H9 (cell line): ENCODE measurements around the gene NEK5. TPM values are rescaled to one million over a fixed set of nuclear protein-coding genes. Genes with fewer than 3 reads are reported as not detected.

Source experiments
- DNase-seq: peaks from one replicate; pipeline ENCODE4 v3.0.0-alpha.2; 2017
- H2AFZ ChIP-seq: one replicate; pipeline ENCODE4 v1.6.1; 2013; ENCODE audit warnings: mild to moderate bottlenecking, low read length, control low read depth, moderate library complexity
- H2AK5ac ChIP-seq: 2 replicates; pipeline ENCODE4 v1.6.1; 2013; ENCODE audit warnings: low read length, control low read depth, mixed read lengths; ENCODE audit not compliant: insufficient read length
- H2BK120ac ChIP-seq: one replicate; pipeline ENCODE4 v1.6.1; 2013; ENCODE audit warnings: low read depth, mild to moderate bottlenecking, low read length, control low read depth, inconsistent platforms; ENCODE audit not compliant: poor library complexity, severe bottlenecking
- H2BK12ac ChIP-seq: 2 replicates; pipeline ENCODE4 v1.6.1; 2013; ENCODE audit warnings: low read length, control low read depth, mixed read lengths, low read depth; ENCODE audit not compliant: insufficient read length
- H2BK15ac ChIP-seq: 2 replicates; pipeline ENCODE4 v1.6.1; 2013; ENCODE audit warnings: low read depth, low read length, control low read depth
- H2BK20ac ChIP-seq: one replicate; pipeline ENCODE4 v1.6.1; 2013; ENCODE audit warnings: low read depth, mild to moderate bottlenecking, low read length, control low read depth, inconsistent platforms; ENCODE audit not compliant: poor library complexity, severe bottlenecking
- H2BK5ac ChIP-seq: 2 replicates; pipeline ENCODE4 v1.6.1; 2013; ENCODE audit warnings: low read length, control low read depth, mixed read lengths; ENCODE audit not compliant: insufficient read length
- H3K14ac ChIP-seq: 2 replicates; pipeline ENCODE4 v1.6.1; 2013; ENCODE audit warnings: low read length, control low read depth; ENCODE audit not compliant: insufficient read depth
- H3K18ac ChIP-seq: 2 replicates; pipeline ENCODE4 v1.6.1; 2013; ENCODE audit warnings: low read depth, mild to moderate bottlenecking, mixed read lengths, low read length, control low read depth; ENCODE audit not compliant: insufficient read length
- H3K23ac ChIP-seq: 2 replicates; pipeline ENCODE4 v1.6.1; 2013; ENCODE audit warnings: low read length, control low read depth, mixed read lengths, low read depth; ENCODE audit not compliant: insufficient read length
- H3K23me2 ChIP-seq: 2 replicates; pipeline ENCODE4 v1.6.1; 2013; ENCODE audit warnings: low read depth, mild to moderate bottlenecking, mixed read lengths, low read length, control low read depth; ENCODE audit not compliant: insufficient read length, poor library complexity, severe bottlenecking
- H3K27ac ChIP-seq: 2 replicates; pipeline ENCODE4 v1.5.1; 2013; ENCODE audit warnings: low read length, control low read depth, mixed read lengths, low read depth; ENCODE audit not compliant: insufficient read length
- H3K27me3 ChIP-seq: 2 replicates; pipeline ENCODE4 v1.6.1; 2013; ENCODE audit warnings: low read length, control low read depth, inconsistent platforms; ENCODE audit not compliant: insufficient read depth
- H3K4ac ChIP-seq: 2 replicates; pipeline ENCODE4 v1.6.1; 2013; ENCODE audit warnings: low read depth, mild to moderate bottlenecking, control low read depth, inconsistent platforms, low read length, moderate library complexity
- H3K4me1 ChIP-seq: 2 replicates; pipeline ENCODE4 v1.6.1; 2013; ENCODE audit warnings: low read length, control low read depth, inconsistent platforms; ENCODE audit not compliant: insufficient read depth
- H3K4me2 ChIP-seq: 2 replicates; pipeline ENCODE4 v1.6.1; 2013; ENCODE audit warnings: low read length, control low read depth, mixed read lengths; ENCODE audit not compliant: insufficient read length, insufficient read depth
- H3K56ac ChIP-seq: 2 replicates; pipeline ENCODE4 v1.6.1; 2013; ENCODE audit warnings: low read depth, mild to moderate bottlenecking, mixed read lengths, low read length, control low read depth; ENCODE audit not compliant: insufficient read length
- H3K79me1 ChIP-seq: 2 replicates; pipeline ENCODE4 v1.6.1; 2013; ENCODE audit warnings: low read depth, mild to moderate bottlenecking, moderate library complexity, low read length, control low read depth, inconsistent platforms; ENCODE audit not compliant: insufficient read depth, poor library complexity, severe bottlenecking
- H3K79me2 ChIP-seq: 2 replicates; pipeline ENCODE4 v1.6.1; 2013; ENCODE audit warnings: low read length, control low read depth, inconsistent platforms; ENCODE audit not compliant: insufficient read depth
- H3K9ac ChIP-seq: 2 replicates; pipeline ENCODE4 v1.6.1; 2013; ENCODE audit warnings: low read length, control low read depth, mixed read lengths; ENCODE audit not compliant: insufficient read length; ENCODE audit errors: extremely low read depth
- H3K9me3 ChIP-seq: one replicate; pipeline ENCODE4 v1.6.1; 2013; ENCODE audit warnings: low read depth, low read length, inconsistent platforms; ENCODE audit not compliant: control insufficient read depth
- H3T11ph ChIP-seq: one replicate; pipeline ENCODE4 v1.6.1; 2013; ENCODE audit warnings: mild to moderate bottlenecking, low read length, control low read depth, inconsistent platforms
- H4K20me1 ChIP-seq: one replicate; pipeline ENCODE4 v1.6.1; 2013; ENCODE audit not compliant: control insufficient read depth, insufficient read length, insufficient read depth
- H4K5ac ChIP-seq: 2 replicates; pipeline ENCODE4 v1.6.1; 2013; ENCODE audit warnings: low read depth, mild to moderate bottlenecking, mixed read lengths, low read length, control low read depth; ENCODE audit not compliant: insufficient read length
- H4K8ac ChIP-seq: replicated peaks from 2 replicates; pipeline ENCODE4 v1.6.1; 2013; ENCODE audit warnings: low read length, control low read depth, mixed read lengths, low read depth; ENCODE audit not compliant: insufficient read length
- H4K91ac ChIP-seq: 2 replicates; pipeline ENCODE4 v1.6.1; 2013; ENCODE audit warnings: low read depth, mild to moderate bottlenecking, moderate library complexity, mixed read lengths, low read length, control low read depth; ENCODE audit not compliant: insufficient read length
- H3K27ac Mint-ChIP-seq, 3 experiments: 2 replicates in 2 of 3; 3 replicates in 1 of 3; pipeline ENCODE4 v1.8.0; 2020 to 2021; ENCODE audit warnings: mixed read lengths in 3 of 3, mild to moderate bottlenecking in 1 of 3, moderate library complexity in 1 of 3
- H3K27me3 Mint-ChIP-seq: 2 replicates; pipeline ENCODE4 v1.8.0; 2021; ENCODE audit warnings: low read depth, mild to moderate bottlenecking, moderate library complexity, mixed read lengths
- H3K36me3 Mint-ChIP-seq, 3 experiments: 2 replicates in 2 of 3; 3 replicates in 1 of 3; pipeline ENCODE4 v1.8.0; 2020 to 2021; ENCODE audit warnings: low read depth in 3 of 3, mixed read lengths in 3 of 3; ENCODE audit not compliant: insufficient read depth in 1 of 3
- H3K4me1 Mint-ChIP-seq, 2 experiments: 2 replicates each; pipeline ENCODE4 v1.8.0; 2020; ENCODE audit warnings: mixed read lengths in 2 of 2
- H3K4me3 Mint-ChIP-seq, 2 experiments: 2 replicates in 1 of 2; 3 replicates in 1 of 2; pipeline ENCODE4 v1.8.0; 2020 to 2021; ENCODE audit warnings: mild to moderate bottlenecking in 2 of 2, mixed read lengths in 2 of 2, moderate library complexity in 1 of 2
- H3K9me3 Mint-ChIP-seq, 2 experiments: 2 replicates in 1 of 2; 3 replicates in 1 of 2; pipeline ENCODE4 v1.8.0; 2020; ENCODE audit warnings: mild to moderate bottlenecking in 2 of 2, mixed read lengths in 2 of 2, moderate library complexity in 1 of 2
- CTCF ChIP-seq: fragments of 200-600 bp; sonication (generic); conservative IDR thresholded peaks from 3 replicates; pipeline ENCODE4 v1.8.0; 2021; ENCODE audit warnings: antibody characterized with exemption, mild to moderate bottlenecking
- WGBS: extraction: QIAGEN DNeasy Blood & Tissue Kit; methylation state at CpG from one replicate; pipeline ENCODE4 v1.1.7; 2013; ENCODE audit warnings: missing lambda C conversion rate, low lambda C conversion rate, mixed read lengths; ENCODE audit not compliant: insufficient read length; ENCODE audit errors: extremely low coverage; 5-methylcytosine and 5-hydroxymethylcytosine counted together
- total RNA-seq: library from RNA; stranded (reverse); gene quantifications from 2 replicates; pipeline ENCODE4 v1.2.1, GENCODE V29; 2021

NEK5 gene
- total RNA-seq, 1 experiment from 2014 or later: 0.26 TPM

GRCh38 chr13:52165411-52165810, 36.5 kb upstream of the NEK5 start:
- Histone ChIP-seq H2AFZ (no peak overlapping the region), H3K14ac (no peak overlapping the region)
- no CpG with 5 or more reads among the region's 2 CpGs for WGBS

More at GRCh38 chr13:52165411-52165810, 36.5 kb upstream of the NEK5 start:
- no peak overlapping the region for H2BK120ac ChIP-seq
- no peak overlapping the region; a peak in 1 of 7 replicates for H3K27ac Mint-ChIP-seq
- no peak for DNase-seq
- H3K27me3 Mint-ChIP-seq: peaks cover 3% of the 10 kb centered on the region
- H3K4me2 ChIP-seq: no peak overlapping the region
- H2BK15ac ChIP-seq: no peak overlapping the region
- no peak overlapping the region for H2BK12ac ChIP-seq
- no peak overlapping the region for H3K4ac ChIP-seq
- no peak overlapping the region for H3K4me3 Mint-ChIP-seq
- no peak overlapping the region for H3T11ph ChIP-seq
- no peaks in the 10 kb centered on the region for H4K20me1 ChIP-seq
- no peak overlapping the region for H4K91ac ChIP-seq
- H3K23me2 ChIP-seq: no peaks in the 10 kb centered on the region
- no peaks in the 10 kb centered on the region for H3K79me2 ChIP-seq
- no peak overlapping the region for H3K27ac ChIP-seq
- H4K8ac ChIP-seq: no peak overlapping the region
- H3K9me3 Mint-ChIP-seq: no peaks in the 10 kb centered on the region
- no peak overlapping the region for H2BK5ac ChIP-seq
- H2BK20ac ChIP-seq: no peak overlapping the region
- H3K4me1 ChIP-seq: no peaks in the 10 kb centered on the region
- H3K4me1 Mint-ChIP-seq: peaks cover 14 to 16% of the 10 kb centered on the region in 2 experiments
- no peaks in the 10 kb centered on the region for H3K27me3 ChIP-seq
- H3K36me3 Mint-ChIP-seq: peaks cover 0 to 34% (median 12%) of the 10 kb centered on the region in 3 experiments; a peak in 5 of 7 replicates
- no peaks in the 10 kb centered on the region for H3K79me1 ChIP-seq
- no peaks in the 10 kb centered on the region for H3K9me3 ChIP-seq
- no peak overlapping the region for H2AK5ac ChIP-seq
- no peak for TF ChIP-seq CTCF
- no peak overlapping the region for H3K23ac ChIP-seq
- no peak overlapping the region for H3K18ac ChIP-seq
- no peak overlapping the region for H3K56ac ChIP-seq
- H4K5ac ChIP-seq: no peak overlapping the region
- H3K9ac ChIP-seq: no peak overlapping the region
